Measurements from ENCODE around the gene TRMT61A. TPM values are rescaled to one million over a fixed set of nuclear protein-coding genes. Genes with fewer than 3 reads are reported as not detected.

Gene TRMT61A
- total RNA-seq, 1 experiment from 2014 or later = 22.5 TPM

- no TSS peak for BruUV-seq (replicated peaks)
- intact Hi-C loops (cut with micrococcal nuclease; ENCODE audit: unreplicated experiment) = no loop called here
- no peaks in the 10 kb centered on the region for H3K9me3 ChIP-seq (ENCODE audit: insufficient read depth, low read depth)
- H3K4me1 ChIP-seq (replicated peaks; ENCODE audit: insufficient read depth) = no peaks in the 10 kb centered on the region
- H3K4me2 ChIP-seq = no peak overlapping the region
- no peaks in the 10 kb centered on the region for H3K9me2 ChIP-seq (ENCODE audit: insufficient read depth)
- no peak overlapping the region for H3K4me3 ChIP-seq
- peaks cover 44% of the 10 kb centered on the region for H4K20me1 ChIP-seq (ENCODE audit: insufficient read depth)
- peaks cover 58% of the 10 kb centered on the region for H3F3A ChIP-seq (ENCODE audit: insufficient read depth, low read depth)
- no peak for DNase-seq
- H3K27me3 ChIP-seq (ENCODE audit: insufficient read depth, low read depth) = no peaks in the 10 kb centered on the region
- no peak for TF ChIP-seq EZH2 (IDR thresholded peaks at IDR 0.05; ENCODE audit: low read depth)
- TF ChIP-seq CTCF (conservative IDR thresholded peaks at IDR 0.05) = no peak
- H3K36me3 ChIP-seq (ENCODE audit: low read depth) = peaks cover 58% of the 10 kb centered on the region
- no peak overlapping the region for H3K27ac ChIP-seq
- H2AFZ ChIP-seq = no peak overlapping the region
- H3K79me2 ChIP-seq (ENCODE audit: low read depth) = peaks cover 6% of the 10 kb centered on the region; the same call in 1 of the 2 replicates
- CTCF ChIA-PET = no interaction called here
- POLR2A ChIA-PET (ENCODE audit: unreplicated experiment) = no interaction called here
Measured at GRCh38 chr14:103496776-103497175, 32.2 kb upstream of the TRMT61A start.

GRCh38 chr14:103499709-103500108 is 29.3 kb upstream of the TRMT61A start:
- BruUV-seq (replicated peaks) = no TSS peak
- Histone ChIP-seq H3K79me2 (ENCODE audit: low read depth) (peaks cover 6% of the 10 kb centered on the region; the same call in 1 of the 2 replicates), H4K20me1 (ENCODE audit: insufficient read depth) (peaks cover 61% of the 10 kb centered on the region), H3K4me2 (no peak overlapping the region), H2AFZ (no peak overlapping the region), H3K4me3 (no peak overlapping the region), H3K4me1 (replicated peaks; ENCODE audit: insufficient read depth) (no peaks in the 10 kb centered on the region), H3K9me2 (ENCODE audit: insufficient read depth) (no peaks in the 10 kb centered on the region), H3K36me3 (ENCODE audit: low read depth) (peaks cover 70% of the 10 kb centered on the region), H3K9me3 (ENCODE audit: insufficient read depth, low read depth) (no peaks in the 10 kb centered on the region), H3K27ac (no peak overlapping the region), H3F3A (ENCODE audit: insufficient read depth, low read depth) (peaks cover 63% of the 10 kb centered on the region), H3K27me3 (ENCODE audit: insufficient read depth, low read depth) (no peaks in the 10 kb centered on the region)
- POLR2A ChIA-PET (ENCODE audit: unreplicated experiment) = no interaction called here
- intact Hi-C loops (cut with micrococcal nuclease; ENCODE audit: unreplicated experiment) = loop anchor here (1.0 to 10.0 kb wide), 2 partner anchors 47 to 155 kb away; no protein-coding TSS in a partner anchor
- no peak for TF ChIP-seq CTCF (conservative IDR thresholded peaks at IDR 0.05)
- no peak for TF ChIP-seq EZH2 (IDR thresholded peaks at IDR 0.05; ENCODE audit: low read depth)
- CTCF ChIA-PET = no interaction called here
- DNase-seq = no peak

- Histone ChIP-seq H3K79me2 (ENCODE audit: low read depth) (peaks cover 6% of the 10 kb centered on the region; the same call in 1 of the 2 replicates), H3K9me2 (ENCODE audit: insufficient read depth) (no peaks in the 10 kb centered on the region), H3K27ac (no peak overlapping the region), H3K4me3 (no peak overlapping the region), H3K9me3 (ENCODE audit: insufficient read depth, low read depth) (no peaks in the 10 kb centered on the region), H2AFZ (no peak overlapping the region), H4K20me1 (ENCODE audit: insufficient read depth) (peaks cover 57% of the 10 kb centered on the region), H3F3A (ENCODE audit: insufficient read depth, low read depth) (peaks cover 64% of the 10 kb centered on the region), H3K4me1 (replicated peaks; ENCODE audit: insufficient read depth) (no peaks in the 10 kb centered on the region), H3K4me2 (no peak overlapping the region), H3K27me3 (ENCODE audit: insufficient read depth, low read depth) (no peaks in the 10 kb centered on the region), H3K36me3 (ENCODE audit: low read depth) (peaks cover 70% of the 10 kb centered on the region)
- intact Hi-C loops (cut with micrococcal nuclease; ENCODE audit: unreplicated experiment) = loop anchor here (1.0 to 10.0 kb wide), 2 partner anchors 46 to 154 kb away; no protein-coding TSS in a partner anchor
- ChIA-PET CTCF (no interaction called here), POLR2A (ENCODE audit: unreplicated experiment) (interaction anchor here (0.6 kb wide), 1 partner anchor 976 kb away, joined by 3 read pairs; no protein-coding TSS in a partner anchor)
- peak; percentile 64 to 90 for DNase-seq
- TF ChIP-seq EZH2 (IDR thresholded peaks at IDR 0.05; ENCODE audit: low read depth) (no peak), CTCF (conservative IDR thresholded peaks at IDR 0.05) (peak; percentile 100)
- no TSS peak for BruUV-seq (replicated peaks)
Measured at GRCh38 chr14:103500148-103500990, 28.6 kb upstream of the TRMT61A start.
